Progenitor cell of endocrine pancreas (in vitro differentiated cells): Measurements from ENCODE around the gene TRAF1. TPM values are rescaled to one million over a fixed set of nuclear protein-coding genes. Genes with fewer than 3 reads are reported as not detected.
"Not testable (repeated sequence)": the region's sequence is repeated elsewhere in the genome, so short reads cannot be mapped to it uniquely, and the experiment has no call there.

Experiments
- DNase-seq: peaks from one replicate; pipeline ENCODE4 v3.0.0; 2021; ENCODE audit warnings: low spot score; ENCODE audit not compliant: unreplicated experiment
- H3K27ac Mint-ChIP-seq: 2 replicates; pipeline ENCODE4 v1.8.0; 2021; ENCODE audit warnings: mild to moderate bottlenecking, moderate library complexity, mixed read lengths
- H3K27me3 Mint-ChIP-seq: 2 replicates; pipeline ENCODE4 v1.8.0; 2021; ENCODE audit warnings: mixed read lengths
- H3K36me3 Mint-ChIP-seq: 2 replicates; pipeline ENCODE4 v1.8.0; 2022; ENCODE audit warnings: mixed read lengths; ENCODE audit not compliant: insufficient read depth
- H3K4me1 Mint-ChIP-seq: 2 replicates; pipeline ENCODE4 v1.8.0; 2021; ENCODE audit warnings: low read depth, mixed read lengths
- H3K4me3 Mint-ChIP-seq: 2 replicates; pipeline ENCODE4 v1.8.0; 2021; ENCODE audit warnings: low read depth, mild to moderate bottlenecking, moderate library complexity, mixed read lengths
- H3K9me3 Mint-ChIP-seq: 2 replicates; pipeline ENCODE4 v1.8.0; 2021; ENCODE audit warnings: low read depth, mixed read lengths
- CTCF ChIP-seq: fragments of 200-600 bp; sonication (generic); IDR thresholded peaks from one replicate; pipeline ENCODE4 v1.5.0; 2021; ENCODE audit warnings: antibody characterized with exemption, mild to moderate bottlenecking; ENCODE audit not compliant: unreplicated experiment
- long read RNA-seq: library from polyadenylated mRNA; unstranded; transcript quantifications from one replicate; pipeline ENCODE4 v2.0.0, GENCODE V29; 2020
- total RNA-seq: library from RNA; stranded (reverse); gene quantifications from 2 replicates; pipeline ENCODE4 v1.2.1, GENCODE V29; 2021

The TRAF1 gene
- total RNA-seq, result 6.7 TPM in 2 replicates
- long read RNA-seq, full-length matches to known transcripts, result 2 of 2 reads
- long read RNA-seq, partial matches to known transcripts, result 0 of 2 reads
- long read RNA-seq, other reads (novel, unspliced or antisense), result 0 of 2 reads

GRCh38 chr9:120926397-120926928, at the start of gene TRAF1:
Gene TRAF1 (minus strand): TSS chr9:120926796. CDS start chr9:120926075, 721 bp downstream.
- no peaks in the 10 kb centered on the region for H3K9me3 Mint-ChIP-seq
- no peak within 1 kb of the TSS for H3K27ac Mint-ChIP-seq
- no peaks in the 10 kb centered on the region for H3K36me3 Mint-ChIP-seq
- H3K4me1 Mint-ChIP-seq, result peaks cover 17% of the 10 kb centered on the region
- peak within 1 kb of the TSS; percentile 71 for H3K4me3 Mint-ChIP-seq
- TF ChIP-seq CTCF, result no peak
- H3K27me3 Mint-ChIP-seq, result peaks cover 11% of the 10 kb centered on the region
- no peak for DNase-seq

- no peaks in the 10 kb centered on the region for H3K9me3 Mint-ChIP-seq
- no peaks in the 10 kb centered on the region for H3K4me1 Mint-ChIP-seq
- no peak for TF ChIP-seq CTCF
- no peak overlapping the region for H3K27ac Mint-ChIP-seq
- H3K4me3 Mint-ChIP-seq, result no peak overlapping the region
- H3K27me3 Mint-ChIP-seq, result no peaks in the 10 kb centered on the region
- peaks cover 5% of the 10 kb centered on the region for H3K36me3 Mint-ChIP-seq
- no peak for DNase-seq
These were observed 48.3 kb upstream of the TRAF1 start for GRCh38 chr9:120974921-120975320.

- H3K36me3 Mint-ChIP-seq, result peaks cover 5% of the 10 kb centered on the region
- no peaks in the 10 kb centered on the region for H3K27me3 Mint-ChIP-seq
- no peak for DNase-seq
- H3K27ac Mint-ChIP-seq, result no peak overlapping the region
- no peak overlapping the region for H3K4me3 Mint-ChIP-seq
- no peak for TF ChIP-seq CTCF
- H3K4me1 Mint-ChIP-seq, result no peaks in the 10 kb centered on the region
- no peaks in the 10 kb centered on the region for H3K9me3 Mint-ChIP-seq
These were observed 47.6 kb upstream of the TRAF1 start for GRCh38 chr9:120974181-120974580.

- Mint-ChIP-seq H3K27ac (no peak overlapping the region), H3K36me3 (peaks cover 5% of the 10 kb centered on the region), H3K4me1 (no peaks in the 10 kb centered on the region), H3K9me3 (no peaks in the 10 kb centered on the region), H3K4me3 (no peak overlapping the region), H3K27me3 (no peaks in the 10 kb centered on the region)
- DNase-seq, result no peak
- TF ChIP-seq CTCF, result no peak
These were observed 45.3 kb upstream of the TRAF1 start for GRCh38 chr9:120971938-120972337.

GRCh38 chr9:120971471-120971870, 44.9 kb upstream of the TRAF1 start:
- H3K27me3 Mint-ChIP-seq, H3K27ac Mint-ChIP-seq, H3K4me3 Mint-ChIP-seq, DNase-seq, H3K36me3 Mint-ChIP-seq, H3K4me1 Mint-ChIP-seq, H3K9me3 Mint-ChIP-seq: not testable (repeated sequence)

- Mint-ChIP-seq H3K4me1 (no peaks in the 10 kb centered on the region), H3K4me3 (no peak overlapping the region), H3K36me3 (peaks cover 10% of the 10 kb centered on the region), H3K27me3 (no peaks in the 10 kb centered on the region), H3K27ac (no peak overlapping the region), H3K9me3 (no peaks in the 10 kb centered on the region)
- TF ChIP-seq CTCF, result no peak
- no peak for DNase-seq
These were observed 43.6 kb upstream of the TRAF1 start for GRCh38 chr9:120970244-120970643.
